Ramos (cell line): ENCODE results near the gene ANAPC1.
"Not testable (repeated sequence)": the region's sequence is repeated elsewhere in the genome, so short reads cannot be mapped to it uniquely, and the experiment has no call there.

Experiments used
- in situ Hi-C: fragments of 300-500 bp; cut with MboI; formaldehyde crosslinking; loops from one replicate; pipeline ENCODE4 v1.14.3; 2022; ENCODE audit warnings: low sequenced_read_pairs; ENCODE audit not compliant: unreplicated experiment

The ANAPC1 gene

GRCh38 chr2:111812970-111813622 is 70.9 kb downstream of the ANAPC1 start:
- in situ Hi-C loops, result not testable (repeated sequence)

- in situ Hi-C loops, result not testable (repeated sequence)
These were observed 93.4 kb downstream of the ANAPC1 start for GRCh38 chr2:111790633-111791032.

- in situ Hi-C loops, result not testable (repeated sequence)
These were observed 99.9 kb downstream of the ANAPC1 start for GRCh38 chr2:111784081-111784480.

- in situ Hi-C loops, result not testable (repeated sequence)
These were observed 101.8 kb downstream of the ANAPC1 start for GRCh38 chr2:111782195-111782594.

- in situ Hi-C loops, result not testable (repeated sequence)
These were observed 102.4 kb downstream of the ANAPC1 start for GRCh38 chr2:111781443-111782094.

- in situ Hi-C loops, result not testable (repeated sequence)
These were observed 106.8 kb downstream of the ANAPC1 start for GRCh38 chr2:111777155-111777554.

GRCh38 chr2:111776296-111776695 is 107.7 kb downstream of the ANAPC1 start:
- in situ Hi-C loops, result not testable (repeated sequence)

- in situ Hi-C loops, result not testable (repeated sequence)
These were observed 111.8 kb downstream of the ANAPC1 start for GRCh38 chr2:111772180-111772579.

GRCh38 chr2:111770916-111771658 is 112.9 kb downstream of the ANAPC1 start:
- in situ Hi-C loops, result not testable (repeated sequence)

GRCh38 chr2:111768266-111769190 is 115.5 kb downstream of the ANAPC1 start:
- in situ Hi-C loops, result not testable (repeated sequence)

GRCh38 chr2:111767087-111767486 is 116.9 kb downstream of the ANAPC1 start:
- in situ Hi-C loops, result not testable (repeated sequence)

GRCh38 chr2:111766295-111766694 is 117.7 kb downstream of the ANAPC1 start:
- in situ Hi-C loops, result not testable (repeated sequence)

GRCh38 chr2:111764151-111764550 is 119.8 kb downstream of the ANAPC1 start:
- in situ Hi-C loops, result not testable (repeated sequence)

GRCh38 chr2:111760697-111761284 is 123.2 kb downstream of the ANAPC1 start:
- in situ Hi-C loops, result not testable (repeated sequence)

- in situ Hi-C loops, result not testable (repeated sequence)
These were observed 131.5 kb downstream of the ANAPC1 start for GRCh38 chr2:111752533-111752932.

GRCh38 chr2:111750641-111751040 is 133.4 kb downstream of the ANAPC1 start:
- in situ Hi-C loops, result not testable (repeated sequence)

- in situ Hi-C loops, result not testable (repeated sequence)
These were observed 135.6 kb downstream of the ANAPC1 start for GRCh38 chr2:111748429-111748828.

GRCh38 chr2:111747410-111748115 is 136.4 kb downstream of the ANAPC1 start:
- in situ Hi-C loops, result not testable (repeated sequence)

- in situ Hi-C loops, result not testable (repeated sequence)
These were observed 139.2 kb downstream of the ANAPC1 start for GRCh38 chr2:111744751-111745150.
